Spleen (tissue), 11 donors: ENCODE measurements around the gene ZNF580. TPM values are rescaled to one million over a fixed set of nuclear protein-coding genes. Genes with fewer than 3 reads are reported as not detected.

Experiments
- DNase-seq: peaks from one replicate; pipeline ENCODE4 v3.0.0-alpha.2; 2020
- H3K27ac ChIP-seq, 8 donors: fragments of 200-600 bp; sonication (generic) in 7 of 8; 1 replicate in 4 of 8; 2 replicates in 4 of 8; pipeline versions ENCODE4 v1.5.0 to v1.8.0; 2016 to 2021; ENCODE audit warnings: inconsistent platforms in 4 of 8, mild to moderate bottlenecking in 4 of 8, moderate library complexity in 1 of 8
- H3K27me3 ChIP-seq, 7 donors: fragments of 200-600 bp; sonication (generic) in 6 of 7; replicated peaks in 1 of 7; 1 replicate in 4 of 7; 2 replicates in 3 of 7; pipeline versions ENCODE4 v1.5.0 to v1.8.0; 2016 to 2021; ENCODE audit warnings: inconsistent platforms in 3 of 7, mild to moderate bottlenecking in 1 of 7
- H3K36me3 ChIP-seq, 6 donors: fragments of 200-600 bp; sonication (generic) in 5 of 6; 1 replicate in 4 of 6; 2 replicates in 2 of 6; pipeline versions ENCODE4 v1.5.0 to v1.8.0; 2016 to 2021; ENCODE audit warnings: inconsistent platforms in 2 of 6
- H3K4me1 ChIP-seq, 6 donors: fragments of 200-600 bp; sonication (generic) in 5 of 6; 1 replicate in 3 of 6; 2 replicates in 3 of 6; pipeline versions ENCODE4 v1.5.0 to v1.8.0; 2016 to 2021; ENCODE audit warnings: inconsistent platforms in 3 of 6
- H3K4me3 ChIP-seq, 8 donors: fragments of 200-600 bp; sonication (generic) in 7 of 8; 1 replicate in 4 of 8; 2 replicates in 4 of 8; pipeline versions ENCODE4 v1.5.0 to v1.8.0; 2016 to 2021; ENCODE audit warnings: inconsistent platforms in 4 of 8, mild to moderate bottlenecking in 4 of 8, moderate library complexity in 2 of 8
- H3K9me3 ChIP-seq, 8 donors: fragments of 200-600 bp; sonication (generic) in 7 of 8; 1 replicate in 4 of 8; 2 replicates in 4 of 8; pipeline versions ENCODE4 v1.5.0 to v1.8.0; 2016 to 2021; ENCODE audit warnings: inconsistent platforms in 4 of 8
- CTCF ChIP-seq, 11 experiments: fragments of 200-600 bp in 7 of 11; fragments of 450-650 bp in 4 of 11; sonication (generic) in 4 of 11; IDR thresholded peaks in 8 of 11; conservative IDR thresholded peaks in 3 of 11; 1 replicate in 7 of 11; 2 replicates in 4 of 11; pipeline versions ENCODE4 v1.4.0 to v1.8.0; 2016 to 2021; ENCODE audit warnings: antibody characterized with exemption in 11 of 11, inconsistent platforms in 4 of 11, mild to moderate bottlenecking in 1 of 11
- POLR2A ChIP-seq, 3 donors: fragments of 450-650 bp; IDR thresholded peaks; one replicate each; pipeline ENCODE4 v1.5.1; 2017; ENCODE audit warnings: antibody characterized with exemption in 3 of 3, mild to moderate bottlenecking in 1 of 3
- POLR2AphosphoS5 ChIP-seq, 3 donors: sonication (generic); formaldehyde crosslinking; IDR thresholded peaks; one replicate each; pipeline ENCODE4 v1.5.1; 2017; ENCODE audit warnings: antibody characterized with exemption in 3 of 3
- WGBS, 5 donors: extraction: QIAGEN DNeasy Blood & Tissue Kit in 3 of 5; methylation state at CpG; one replicate each; pipeline versions ENCODE4 v1.1.5 to v1.1.7; 2013 to 2018; 5-methylcytosine and 5-hydroxymethylcytosine counted together
- intact Hi-C: fragments of 100-400 bp; cut with DNase I; formaldehyde crosslinking; loops from one replicate; pipeline ENCODE4 v1.15.0; 2023; ENCODE audit warnings: low total_unique reads
- polyA plus RNA-seq, 3 donors: library from polyadenylated mRNA; stranded (reverse); fragments of 200-250 nt; gene quantifications; one replicate each; pipeline ENCODE4 v1.2.1, GENCODE V29; 2013
- total RNA-seq, 7 donors: library from RNA; depleted of rRNA in 3 of 7; stranded (reverse); fragments of >200 nt in 3 of 7; fragmentation: NEBNext Ultra II Directional in 4 of 7; extraction: Animal tissue kit (Norgen Biotek cat#: 25700) in 4 of 7; gene quantifications; one replicate each; pipeline versions ENCODE4 v1.1.0 to v1.2.1, GENCODE V29; 2016 to 2021
- donor health status: healthy with polysubstance abuse.
- donor health status: DM: no; HTN: no; CAD: no; lungs with moderate emphysema.
- donor health status: DM: no; HTN: no; CAD: no.
- donor health status: Bipolar disorder and iron deficiency.
- donor health status: healthy.
- donor health status: DM: no; HTN: no; CAD: no.
- donor health status: DM: yes; HTN: yes; CAD: no.

Gene ZNF580
- total and polyA plus RNA-seq, 10 donors = 18.9 to 58.7 (median 32.5) TPM

DNA sequence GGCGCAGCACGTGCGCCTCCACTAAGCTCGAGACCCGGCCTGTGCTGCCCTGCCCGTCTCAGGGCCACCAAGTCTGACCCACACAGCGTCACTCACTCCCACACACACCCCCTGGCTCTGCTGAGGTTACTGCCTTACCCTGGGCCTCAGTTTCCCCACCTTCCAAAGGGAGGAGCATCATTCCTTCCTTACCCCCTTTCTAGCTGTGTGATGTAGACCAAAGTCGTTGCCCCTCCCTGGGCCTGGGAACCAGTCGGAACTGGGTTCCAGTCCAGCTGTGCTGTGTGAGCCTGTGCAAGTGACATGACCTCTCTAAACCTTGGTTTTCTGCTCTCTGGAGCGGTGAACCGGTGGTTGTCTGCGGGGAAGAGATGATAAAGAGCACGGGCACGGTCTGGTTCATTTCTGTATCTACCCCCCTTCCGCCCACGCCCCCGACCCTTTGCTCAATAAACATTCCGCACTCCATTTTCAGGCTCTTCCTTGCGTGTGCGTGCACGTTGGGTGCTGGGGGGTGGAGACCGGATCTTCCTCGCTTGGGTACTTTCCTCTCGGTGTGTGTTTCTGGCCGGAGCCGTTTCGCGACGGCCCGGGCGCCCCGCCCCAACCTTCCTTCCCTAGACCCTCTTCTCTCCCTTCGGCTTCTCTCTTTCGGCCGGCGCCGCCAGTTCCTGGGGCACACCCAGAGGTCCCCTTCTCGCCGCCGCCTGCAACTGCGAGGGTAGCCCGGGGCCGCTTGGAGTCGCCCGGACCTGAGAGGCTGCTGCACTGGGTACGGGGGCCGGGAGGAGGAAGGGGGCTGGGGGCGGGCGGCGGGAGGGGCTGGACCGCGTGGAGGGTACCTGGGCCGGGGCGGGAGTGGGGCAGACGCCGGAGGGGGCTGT lies 2.4 kb downstream of the ZNF580 start, which contains the start of gene ZNF581:
ZNF581 (plus strand) TSS at position 647 of the 884 bp plus-strand sequence. CDS start 923 bp downstream, outside the sequence.
- 0 to 3% (median 2%) methylated on average over 25 to 56 of the region's 56 CpGs for WGBS, 5 donors
- H3K9me3 ChIP-seq = no peaks in the 10 kb centered on the region
- H3K27ac ChIP-seq = peak within 1 kb of the TSS; percentile 88 to 94 (median 92)
- H3K27me3 ChIP-seq = peaks cover 0 to 16% (median 0%) of the 10 kb centered on the region in 7 donors
- peak within 1 kb of the TSS; percentile 61 to 96 (median 78) for H3K4me3 ChIP-seq
- TF ChIP-seq POLR2AphosphoS5 (IDR thresholded peaks at IDR 0.05) (peak; percentile 82 to 87 (median 85)), CTCF (IDR thresholded peaks at IDR 0.05 in 8 of 11, conservative IDR thresholded peaks at IDR 0.05 in 3 of 11) (peak in 1 of 11 experiments; percentile 10), POLR2A (IDR thresholded peaks at IDR 0.05) (peak in 1 of 3 donors; percentile 36)
- intact Hi-C loops = no loop called here
- H3K36me3 ChIP-seq = peaks cover 0 to 23% (median 15%) of the 10 kb centered on the region in 6 donors
- H3K4me1 ChIP-seq = peaks cover 33 to 100% (median 86%) of the 10 kb centered on the region in 6 donors
- peak; percentile 94 for DNase-seq

DNA sequence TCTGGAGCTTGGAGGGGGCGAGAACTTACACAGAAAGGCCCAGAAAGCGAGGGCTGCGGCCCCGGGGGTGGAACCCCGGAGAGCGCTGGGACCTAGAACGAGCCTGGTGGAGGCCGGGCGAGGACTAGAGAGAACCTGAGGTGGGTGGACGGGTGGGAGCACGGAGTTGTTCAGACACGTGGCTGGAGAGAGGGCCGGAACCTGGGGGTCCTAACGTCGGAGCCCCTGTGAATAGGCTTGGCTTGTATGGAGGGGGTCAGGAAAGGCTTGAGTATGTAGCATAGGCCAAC lies 3.0 kb downstream of the ZNF580 start:
- peaks cover 38 to 100% (median 89%) of the 10 kb centered on the region in 6 donors for H3K4me1 ChIP-seq

GRCh38 chr19:55644191-55644833 lies 3.5 kb downstream of the ZNF580 start:
- Histone ChIP-seq H3K36me3 (peaks cover 0 to 18% (median 13%) of the 10 kb centered on the region in 6 donors), H3K27me3 (peaks cover 0 to 21% (median 0%) of the 10 kb centered on the region in 7 donors), H3K4me3 (peak overlapping the region; percentile 61 to 96 (median 78)), H3K4me1 (peaks cover 43 to 100% (median 90%) of the 10 kb centered on the region in 6 donors), H3K9me3 (no peaks in the 10 kb centered on the region), H3K27ac (peak overlapping the region in 7 of 8 donors; percentile 88 to 94 (median 92))
- intact Hi-C loops = no loop called here
- DNase-seq = no peak
- no peak for TF ChIP-seq POLR2AphosphoS5 (IDR thresholded peaks at IDR 0.05)
- no peak for TF ChIP-seq POLR2A (IDR thresholded peaks at IDR 0.05)
- TF ChIP-seq CTCF (IDR thresholded peaks at IDR 0.05 in 8 of 11, conservative IDR thresholded peaks at IDR 0.05 in 3 of 11) = no peak
- 49 to 65% (median 53%) methylated on average over 12 of the region's 12 CpGs for WGBS, 5 donors

More for the DNA sequence above, 3.0 kb downstream of the ZNF580 start:
- 0 to 2% (median 1%) methylated on average over 14 to 15 of the region's 15 CpGs for WGBS, 5 donors
- no peak for TF ChIP-seq POLR2AphosphoS5 (IDR thresholded peaks at IDR 0.05)
- TF ChIP-seq CTCF (IDR thresholded peaks at IDR 0.05 in 8 of 11, conservative IDR thresholded peaks at IDR 0.05 in 3 of 11) = no peak
- TF ChIP-seq POLR2A (IDR thresholded peaks at IDR 0.05) = no peak
- peaks cover 0 to 18% (median 13%) of the 10 kb centered on the region in 6 donors for H3K36me3 ChIP-seq
- no peak for DNase-seq
- H3K4me3 ChIP-seq = peak overlapping the region; percentile 61 to 96 (median 78)
- peak overlapping the region; percentile 88 to 94 (median 92) for H3K27ac ChIP-seq
- H3K9me3 ChIP-seq = no peaks in the 10 kb centered on the region
- peaks cover 0 to 21% (median 0%) of the 10 kb centered on the region in 7 donors for H3K27me3 ChIP-seq
- intact Hi-C loops = no loop called here
